Suprapubic skin (tissue), 4 donors: Measurements from ENCODE around the gene SCN4A.

Source experiments
- POLR2A ChIP-seq, 2 donors: fragments of 450-650 bp; IDR thresholded peaks; one replicate each; pipeline ENCODE4 v1.6.1; 2017; ENCODE audit warnings: antibody characterized with exemption in 2 of 2, mild to moderate bottlenecking in 2 of 2, moderate library complexity in 2 of 2
- POLR2AphosphoS5 ChIP-seq, 3 donors: sonication (generic); formaldehyde crosslinking; IDR thresholded peaks; one replicate each; pipeline ENCODE4 v1.6.1; 2017; ENCODE audit warnings: antibody characterized with exemption in 3 of 3
- TF ChIP-seq, protein P1 (sequence below), 2 donors: fragments of 200-600 bp in 1 of 2; fragments of 450-650 bp in 1 of 2; sonication (generic) in 1 of 2; IDR thresholded peaks; one replicate each; pipeline ENCODE4 v1.5.1; 2016 to 2019; ENCODE audit warnings: antibody characterized with exemption in 2 of 2, mild to moderate bottlenecking in 1 of 2, moderate library complexity in 1 of 2

DNA sequence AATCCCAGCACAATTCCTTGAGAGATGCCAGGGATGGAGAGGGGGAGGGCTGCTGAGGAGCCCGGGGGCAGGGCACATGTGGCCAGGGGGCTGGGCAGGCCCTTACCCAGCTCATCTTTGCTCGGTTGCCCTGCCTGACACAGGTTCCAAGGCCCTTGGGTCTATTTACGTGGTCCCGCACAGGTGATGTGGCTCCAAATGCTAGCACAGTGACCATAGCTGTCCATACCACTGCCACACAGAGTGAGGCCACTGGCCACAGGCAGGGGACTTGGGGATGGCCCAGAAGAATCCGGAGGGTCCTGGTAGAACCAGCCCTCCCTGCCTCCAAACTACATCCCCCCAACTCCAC is 15.4 kb upstream of the SCN4A start:
- TF ChIP-seq, protein P1, sequence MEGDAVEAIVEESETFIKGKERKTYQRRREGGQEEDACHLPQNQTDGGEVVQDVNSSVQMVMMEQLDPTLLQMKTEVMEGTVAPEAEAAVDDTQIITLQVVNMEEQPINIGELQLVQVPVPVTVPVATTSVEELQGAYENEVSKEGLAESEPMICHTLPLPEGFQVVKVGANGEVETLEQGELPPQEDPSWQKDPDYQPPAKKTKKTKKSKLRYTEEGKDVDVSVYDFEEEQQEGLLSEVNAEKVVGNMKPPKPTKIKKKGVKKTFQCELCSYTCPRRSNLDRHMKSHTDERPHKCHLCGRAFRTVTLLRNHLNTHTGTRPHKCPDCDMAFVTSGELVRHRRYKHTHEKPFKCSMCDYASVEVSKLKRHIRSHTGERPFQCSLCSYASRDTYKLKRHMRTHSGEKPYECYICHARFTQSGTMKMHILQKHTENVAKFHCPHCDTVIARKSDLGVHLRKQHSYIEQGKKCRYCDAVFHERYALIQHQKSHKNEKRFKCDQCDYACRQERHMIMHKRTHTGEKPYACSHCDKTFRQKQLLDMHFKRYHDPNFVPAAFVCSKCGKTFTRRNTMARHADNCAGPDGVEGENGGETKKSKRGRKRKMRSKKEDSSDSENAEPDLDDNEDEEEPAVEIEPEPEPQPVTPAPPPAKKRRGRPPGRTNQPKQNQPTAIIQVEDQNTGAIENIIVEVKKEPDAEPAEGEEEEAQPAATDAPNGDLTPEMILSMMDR (IDR thresholded peaks at IDR 0.05): no peak
- no peak for TF ChIP-seq POLR2AphosphoS5 (IDR thresholded peaks at IDR 0.05)
- no peak for TF ChIP-seq POLR2A (IDR thresholded peaks at IDR 0.05)
